ENCODE data around the gene NHS. TPM values are rescaled to one million over a fixed set of nuclear protein-coding genes. Genes with fewer than 3 reads are reported as not detected.

The NHS gene
- total and polyA plus RNA-seq, 2 of the 4 experiments (the other 2 are of a cell fraction) = 0.36 to 0.90 TPM

- DNase-seq = no peak
- Histone ChIP-seq H4K20me1 (ENCODE audit: insufficient read depth, low read length) (no peaks in the 10 kb centered on the region), H4K91ac (ENCODE audit: insufficient read depth, low read depth, low read length) (no peak overlapping the region), H3K27me3 (ENCODE audit: control insufficient read depth, insufficient read depth, low read length) (peaks cover 14% of the 10 kb centered on the region), H3K4ac (ENCODE audit: low read depth, low read length) (no peak overlapping the region), H2BK20ac (ENCODE audit: low read depth, low read length) (no peak overlapping the region), H2BK15ac (ENCODE audit: low read depth, low read length) (no peak overlapping the region), H3K79me1 (ENCODE audit: low read depth in 1 of 2, low read length in 2 of 2) (no peaks in the 10 kb centered on the region), H4K8ac (ENCODE audit: low read depth in 2 of 2, low read length in 2 of 2) (no peak overlapping the region), H2BK5ac (ENCODE audit: low read depth, low read length, poor library complexity, severe bottlenecking) (no peak overlapping the region), H4K5ac (ENCODE audit: low read depth, low read length) (no peak overlapping the region), H2AK9ac (replicated peaks; ENCODE audit: low read depth, low read length, poor library complexity) (no peak overlapping the region), H3K4me2 (ENCODE audit: low read depth, low read length) (no peak overlapping the region), H3K14ac (replicated peaks; ENCODE audit: low read depth, low read length) (no peak overlapping the region), H3K9me1 (ENCODE audit: insufficient read depth, low read length) (no peaks in the 10 kb centered on the region), H3K4me1 (ENCODE audit: control insufficient read depth, insufficient read depth, low read length) (no peaks in the 10 kb centered on the region), H3K56ac (ENCODE audit: extremely low read depth, insufficient read depth, low read length) (no peak overlapping the region), H3K36me3 (ENCODE audit: control insufficient read depth, insufficient read depth, low read length) (no peaks in the 10 kb centered on the region), H2AK5ac (ENCODE audit: low read depth, low read length) (no peak overlapping the region), H3K23ac (ENCODE audit: low read depth, low read length) (no peak overlapping the region), H3K4me3 (ENCODE audit: insufficient read depth, low read depth, low read length) (no peak overlapping the region), H3K18ac (ENCODE audit: low read depth, low read length) (no peak overlapping the region), H3K27ac (ENCODE audit: insufficient read depth, low read length) (no peak overlapping the region), H2BK120ac (ENCODE audit: low read depth, low read length) (no peak overlapping the region), H3K9me3 (ENCODE audit: control insufficient read depth, insufficient read depth, low read length) (no peaks in the 10 kb centered on the region), H3K9ac (ENCODE audit: low read depth, low read length) (no peak overlapping the region), H2AFZ (replicated peaks; ENCODE audit: low read length, poor library complexity) (no peak overlapping the region)
- ATAC-seq (ENCODE audit: low read depth) = no peak
- WGBS, 2 experiments (ENCODE audit: extremely low coverage in 2 of 2, insufficient read length in 1 of 2) = no CpG with 5 or more reads among the region's 6 CpGs
- intact Hi-C loops (cut with micrococcal nuclease) = no loop called here
- dilution Hi-C loops (cut with HindIII; ENCODE audit: low sequenced_read_pairs, unreplicated experiment) = no loop called here
- no peak for TF ChIP-seq MXI1 (IDR thresholded peaks at IDR 0.05; ENCODE audit: borderline replicate concordance, low read depth, low read length)
- TF ChIP-seq CEBPB (IDR thresholded peaks at IDR 0.05; ENCODE audit: low read depth, low read length) = no peak
- no peak for TF ChIP-seq MAZ (IDR thresholded peaks at IDR 0.05; ENCODE audit: borderline replicate concordance, low read depth, low read length)
- no peak for TF ChIP-seq ELK1 (IDR thresholded peaks at IDR 0.05; ENCODE audit: borderline replicate concordance, low read depth, low read length)
- no peak for TF ChIP-seq USF2 (IDR thresholded peaks at IDR 0.05; ENCODE audit: low read depth, low read length)
- TF ChIP-seq SMC3 (IDR thresholded peaks at IDR 0.05; ENCODE audit: low read depth, low read length) = no peak
- TF ChIP-seq FOS (IDR thresholded peaks at IDR 0.05; ENCODE audit: low read depth, low read length) = no peak
- TF ChIP-seq NFE2L2 (IDR thresholded peaks at IDR 0.05; ENCODE audit: low read depth, low read length) = no peak
- TF ChIP-seq BHLHE40 (IDR thresholded peaks at IDR 0.05; ENCODE audit: low read depth, low read length) = no peak
- no peak for TF ChIP-seq RAD21 (IDR thresholded peaks at IDR 0.05; ENCODE audit: low read length)
- TF ChIP-seq RCOR1 (IDR thresholded peaks at IDR 0.05; ENCODE audit: insufficient replicate concordance, low read length) = no peak
- no peak for TF ChIP-seq MAFK (IDR thresholded peaks at IDR 0.05; ENCODE audit: low read depth, low read length)
- TF ChIP-seq POLR2A (IDR thresholded peaks at IDR 0.05; ENCODE audit: low read depth, low read length) = no peak
- no peak for TF ChIP-seq CTCF (conservative IDR thresholded peaks at IDR 0.05; ENCODE audit: low read depth, low read length)
- ChIA-PET CTCF (no interaction called here), POLR2A (ENCODE audit: unreplicated experiment) (no interaction called here)
- BruUV-seq (replicated peaks) = no TSS peak
- in situ Hi-C loops (cut with MboI; ENCODE audit: low sequenced_read_pairs) = no loop called here
These were observed 5.7 kb upstream of the NHS start for GRCh38 chrX:17369309-17369708.
